T-helper 2 cell (primary cell): ENCODE measurements around the gene KIF1C.

ENCODE experiments used
- DNase-seq, 5 experiments: peaks; one replicate each; pipeline versions ENCODE4 v3.0.0 to v3.0.0-alpha.2; 2012 to 2022
- total RNA-seq, 2 donors: gene quantifications; one replicate each; lab custom pipeline; 2026; lab: John Stamatoyannopoulos, UW

The KIF1C gene
- total RNA-seq, result 29.9 to 35.2 reads per million in 2 donors

DNA sequence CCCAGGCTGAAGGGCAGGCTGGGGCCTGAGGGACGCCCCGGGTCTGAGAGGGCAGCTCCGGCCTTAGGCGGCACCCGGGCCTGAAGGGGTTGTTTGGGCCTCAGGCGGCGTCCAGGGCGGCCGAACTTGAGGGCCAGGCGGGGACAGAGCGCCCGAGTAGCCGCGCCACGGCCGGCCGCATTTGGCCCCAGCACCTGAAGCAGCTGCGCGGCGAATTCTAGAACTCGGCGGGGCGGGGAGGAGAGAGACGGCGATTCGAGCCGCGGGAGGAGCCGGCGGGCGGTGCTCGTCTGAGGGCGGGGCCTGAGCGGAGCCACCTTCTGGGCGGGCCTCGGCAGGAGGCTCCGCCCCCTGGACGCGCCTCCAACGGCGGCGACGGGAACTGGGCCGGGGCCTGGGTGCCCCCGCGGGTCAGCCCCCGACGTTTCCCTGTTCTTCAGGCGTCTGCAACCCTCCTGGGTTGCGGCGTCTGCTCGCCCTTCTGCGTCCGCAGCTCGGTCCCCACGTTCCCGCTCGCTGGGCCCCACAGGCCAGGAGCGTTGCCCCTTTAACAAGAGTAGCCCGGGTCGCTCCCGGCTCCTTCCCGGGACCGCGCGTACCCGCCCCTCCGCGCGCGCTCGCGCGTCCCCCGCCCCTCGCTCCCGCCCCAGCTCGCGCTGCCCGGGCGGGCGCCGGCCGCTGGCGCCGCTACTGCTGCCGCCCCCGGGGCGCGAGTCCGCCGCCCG lies at the start of gene KIF1C, which contains the start of gene INCA1:
Gene KIF1C (plus strand): TSS at position 649 of the 725 bp plus-strand sequence. CDS start 2,297 bp downstream, outside the sequence.
Gene INCA1 (minus strand): TSS at position 221 of the 725 bp plus-strand sequence. CDS start 3,085 bp downstream, outside the sequence.
- peak; percentile 83 to 91 (median 86) for DNase-seq

DNA sequence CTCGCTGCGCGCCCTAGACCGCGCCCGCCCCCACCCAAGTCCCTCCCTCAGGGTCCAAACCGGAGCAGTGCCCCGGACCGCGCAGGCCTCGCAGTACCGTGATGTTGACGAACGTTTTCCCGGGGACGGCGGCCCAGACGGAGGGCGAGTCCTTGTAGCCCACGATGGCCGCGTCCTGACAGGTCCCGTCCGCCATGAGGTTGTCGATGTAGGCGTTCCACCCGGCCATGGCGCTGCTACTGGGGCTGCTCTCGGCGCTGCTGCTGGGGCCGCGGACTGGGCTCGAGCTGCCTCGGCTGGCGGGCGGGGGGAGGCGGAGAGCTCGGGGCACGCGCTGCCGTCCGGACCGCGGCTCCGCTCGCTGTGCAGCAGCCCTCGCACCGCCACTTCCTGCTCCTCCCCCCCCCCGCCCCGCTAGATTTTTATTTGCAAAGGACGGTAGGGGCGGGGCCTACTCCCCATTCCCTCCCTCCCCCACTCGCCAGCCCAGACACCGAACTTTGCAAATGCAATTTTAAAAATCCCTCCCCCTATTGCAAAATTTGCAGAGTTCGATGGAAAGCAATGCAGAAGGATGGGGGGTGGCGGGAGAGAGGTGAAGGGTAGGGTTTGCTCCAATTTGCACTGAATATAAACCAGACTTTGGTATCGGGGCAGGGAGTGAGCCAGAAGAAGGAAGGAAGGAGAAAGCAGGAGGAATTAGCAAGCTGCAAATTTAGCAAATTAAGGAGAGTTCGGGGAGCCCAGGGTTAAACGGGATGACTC lies 49.4 kb upstream of the KIF1C start, which contains the start of gene PFN1:
Gene PFN1 (minus strand): TSS at position 365 of the 765 bp plus-strand sequence. CDS start 136 bp downstream, at position 229.
- peak; percentile 68 to 97 (median 86) for DNase-seq

DNA sequence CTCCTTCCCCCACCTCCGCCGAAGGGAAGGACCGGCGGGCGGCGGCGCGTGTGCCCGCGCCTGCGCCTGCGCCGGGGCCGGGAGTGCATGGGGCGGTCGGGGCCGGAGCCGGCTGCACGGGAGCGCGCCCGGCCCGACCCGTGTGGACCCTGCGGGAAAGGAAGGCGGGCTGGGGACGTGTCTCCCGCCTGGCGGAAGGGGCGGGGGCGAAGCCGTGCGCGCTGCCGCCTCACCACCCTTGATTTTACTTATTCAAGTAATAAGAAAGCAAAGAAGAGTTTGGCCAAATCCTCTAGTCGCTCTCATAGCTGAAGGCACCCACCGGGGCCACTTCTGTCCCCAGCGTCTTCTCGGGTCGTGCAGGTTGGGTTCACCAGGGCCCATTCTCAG lies 48.8 kb upstream of the KIF1C start:
- peak; percentile 36 to 93 (median 61) for DNase-seq

DNA sequence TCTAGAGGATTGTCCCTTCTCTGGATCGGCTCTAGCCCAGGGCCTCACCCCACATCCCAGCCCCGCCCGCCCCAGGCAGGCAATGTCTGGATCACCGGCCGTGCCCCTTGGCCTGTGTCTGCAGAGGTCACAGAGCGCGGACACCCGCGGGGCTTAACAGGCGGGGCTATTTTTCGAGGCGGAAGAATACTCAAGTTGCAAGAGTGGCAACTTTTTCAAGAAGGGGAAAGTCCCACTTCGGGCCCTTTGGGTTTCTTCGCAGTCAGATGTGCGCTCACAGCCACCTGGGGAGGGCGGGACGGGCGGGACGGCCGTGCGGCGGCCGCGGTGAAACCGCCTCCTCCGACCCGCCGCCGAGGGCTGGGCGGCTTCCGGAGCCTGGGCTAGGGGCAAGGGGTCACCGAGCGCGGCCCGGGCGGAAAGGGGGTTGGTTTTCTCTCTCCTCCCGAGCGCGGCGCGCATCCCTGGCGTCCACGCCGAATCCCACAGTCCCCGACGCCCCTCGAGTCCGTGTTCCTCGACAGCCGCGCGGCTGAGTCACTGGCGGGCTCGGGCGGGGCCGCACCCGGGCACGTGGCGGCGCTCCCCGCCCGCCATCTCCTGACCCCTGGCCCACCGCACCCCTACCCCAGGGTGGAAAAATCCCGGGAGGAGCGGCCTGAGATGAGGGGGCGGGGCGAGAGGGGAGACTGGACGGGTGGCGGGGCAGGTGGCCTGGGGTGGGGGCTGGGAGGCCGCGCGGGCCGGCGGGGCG lies 48.3 kb upstream of the KIF1C start:
- DNase-seq, result peak in 4 of 5 experiments; percentile 46 to 94 (median 74)

DNA sequence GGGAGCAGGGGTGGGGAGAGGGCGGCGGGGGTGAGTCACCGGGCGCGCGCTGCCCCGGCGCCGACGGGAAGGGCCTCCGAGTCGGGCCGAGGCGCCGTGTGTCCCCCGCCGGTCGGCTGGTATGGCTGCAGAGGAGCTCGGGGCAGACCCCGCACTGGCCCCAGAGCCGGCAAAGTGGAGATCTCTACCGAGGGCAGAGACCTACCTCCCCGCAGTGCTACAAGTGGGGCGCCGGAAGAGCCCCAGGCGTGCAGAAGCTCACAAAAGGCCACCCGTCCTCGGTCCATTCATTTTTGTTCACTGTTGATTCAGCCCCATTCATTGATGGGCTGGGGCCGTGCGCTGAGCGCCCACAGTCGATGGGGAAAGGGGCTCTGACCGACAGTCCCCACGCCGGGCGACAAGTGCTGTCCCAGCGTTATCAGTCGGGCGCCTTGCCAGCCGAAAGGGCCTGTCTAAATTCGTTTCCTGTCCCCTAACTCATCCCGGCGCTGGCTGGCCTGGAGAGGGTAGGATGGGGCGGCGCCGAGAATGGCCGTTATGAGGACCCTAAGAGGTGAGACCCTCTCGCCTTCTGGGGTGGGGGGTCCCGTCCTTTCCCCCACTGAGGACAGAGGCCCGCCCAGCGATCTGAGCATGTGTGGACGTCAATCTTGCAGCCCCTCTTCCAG lies 47.5 kb upstream of the KIF1C start:
- no peak for DNase-seq

DNA sequence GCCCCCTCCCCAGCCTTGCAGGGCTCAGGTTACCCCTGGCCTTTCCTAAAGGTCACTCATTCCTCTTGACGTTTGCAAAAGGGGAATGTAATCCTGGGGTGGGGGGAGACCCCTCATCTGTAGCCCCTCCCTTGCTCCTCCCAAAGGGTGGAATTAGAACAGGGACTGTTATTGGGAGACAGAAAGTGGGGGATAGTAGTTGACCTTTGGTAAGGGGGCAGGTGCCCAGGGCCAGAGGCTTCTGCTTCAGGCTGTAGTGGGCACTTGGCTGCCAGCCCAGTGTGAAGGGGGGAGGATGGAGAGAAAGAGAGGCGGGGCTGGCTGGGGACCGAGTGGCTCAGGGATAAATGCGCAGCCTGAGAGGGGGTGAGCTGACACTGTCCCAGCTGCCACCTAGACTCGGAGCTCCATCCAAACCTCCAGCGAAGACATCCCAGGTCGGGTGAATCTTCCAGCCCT lies 47.0 kb upstream of the KIF1C start, which contains the start of gene ENO3:
Gene ENO3 (plus strand): TSS at position 374 of the 459 bp plus-strand sequence. CDS start 711 bp downstream, outside the sequence.
- no peak for DNase-seq

DNA sequence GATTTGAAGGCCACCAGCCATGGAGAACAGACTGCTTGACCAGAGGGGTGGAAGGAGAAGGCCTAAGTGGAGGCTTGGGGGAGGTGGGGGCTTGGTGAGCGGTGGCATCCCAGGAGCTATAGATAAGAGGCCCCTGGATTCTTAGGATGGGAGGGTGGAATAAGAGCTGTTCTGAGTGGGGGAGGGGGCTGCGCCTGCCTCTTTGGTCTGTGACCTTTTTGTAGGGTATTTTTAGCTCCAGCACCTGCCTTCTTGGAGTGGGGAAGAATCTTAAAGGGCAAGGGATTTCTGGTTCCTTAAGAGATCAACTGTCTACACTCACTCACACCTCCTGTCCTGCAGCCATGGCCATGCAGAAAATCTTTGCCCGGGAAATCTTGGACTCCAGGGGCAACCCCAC lies 46.3 kb upstream of the KIF1C start:
- DNase-seq, result no peak

DNA sequence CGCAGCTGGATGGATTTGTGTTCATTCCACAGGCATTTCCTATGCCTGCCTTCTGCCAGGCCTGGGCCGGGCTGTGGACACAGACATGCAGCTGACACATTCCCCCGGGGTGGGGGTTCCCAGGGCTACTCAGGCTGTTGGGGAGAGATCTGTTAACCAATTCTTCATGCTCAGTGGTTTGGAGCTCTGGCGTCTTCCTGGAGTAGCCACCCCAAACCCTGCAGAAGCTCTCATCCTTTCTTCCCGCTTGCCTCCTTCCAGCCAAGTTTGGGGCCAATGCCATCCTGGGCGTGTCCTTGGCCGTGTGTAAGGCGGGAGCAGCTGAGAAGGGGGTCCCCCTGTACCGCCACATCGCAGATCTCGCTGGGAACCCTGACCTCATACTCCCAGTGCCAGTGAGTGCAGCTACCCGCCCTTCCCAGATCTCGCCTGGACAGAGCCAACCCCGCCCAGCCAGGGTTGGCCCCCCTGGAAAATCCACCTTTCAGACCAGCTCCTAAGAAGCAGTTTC lies 44.2 kb upstream of the KIF1C start:
- no peak for DNase-seq

DNA sequence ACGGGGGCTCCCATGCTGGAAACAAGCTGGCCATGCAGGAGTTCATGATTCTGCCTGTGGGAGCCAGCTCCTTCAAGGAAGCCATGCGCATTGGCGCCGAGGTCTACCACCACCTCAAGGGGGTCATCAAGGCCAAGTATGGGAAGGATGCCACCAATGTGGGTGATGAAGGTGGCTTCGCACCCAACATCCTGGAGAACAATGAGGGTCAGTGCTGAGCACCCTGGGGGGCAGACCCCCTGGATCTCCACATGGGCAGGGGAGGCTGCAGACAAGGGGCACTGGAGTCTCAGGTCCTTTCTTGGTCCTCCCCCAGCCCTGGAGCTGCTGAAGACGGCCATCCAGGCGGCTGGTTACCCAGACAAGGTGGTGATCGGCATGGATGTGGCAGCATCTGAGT lies 42.7 kb upstream of the KIF1C start:
- no peak for DNase-seq

DNA sequence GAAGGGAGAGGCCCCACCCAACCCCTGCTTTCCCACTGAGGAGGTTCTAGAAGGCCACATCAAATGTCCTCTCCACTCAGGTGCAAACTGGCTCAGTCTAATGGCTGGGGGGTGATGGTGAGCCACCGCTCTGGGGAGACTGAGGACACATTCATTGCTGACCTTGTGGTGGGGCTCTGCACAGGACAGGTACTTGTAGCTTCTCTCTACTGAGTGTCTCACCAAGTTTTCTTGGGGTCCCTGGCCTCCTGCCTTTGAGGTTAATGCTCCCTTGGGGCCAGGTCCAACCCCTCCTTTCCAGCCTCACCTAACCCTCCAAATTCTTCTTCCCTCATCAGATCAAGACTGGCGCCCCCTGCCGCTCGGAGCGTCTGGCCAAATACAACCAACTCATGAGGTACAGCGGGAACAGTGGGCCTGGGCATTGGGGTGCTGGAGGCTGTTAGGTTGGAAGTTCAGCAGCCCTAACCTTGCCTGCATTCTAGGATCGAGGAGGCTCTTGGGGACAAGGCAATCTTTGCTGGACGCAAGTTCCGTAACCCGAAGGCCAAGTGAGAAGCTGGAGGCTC lies 41.2 kb upstream of the KIF1C start:
- peak in 2 of 5 experiments; percentile 27 to 48 for DNase-seq

DNA sequence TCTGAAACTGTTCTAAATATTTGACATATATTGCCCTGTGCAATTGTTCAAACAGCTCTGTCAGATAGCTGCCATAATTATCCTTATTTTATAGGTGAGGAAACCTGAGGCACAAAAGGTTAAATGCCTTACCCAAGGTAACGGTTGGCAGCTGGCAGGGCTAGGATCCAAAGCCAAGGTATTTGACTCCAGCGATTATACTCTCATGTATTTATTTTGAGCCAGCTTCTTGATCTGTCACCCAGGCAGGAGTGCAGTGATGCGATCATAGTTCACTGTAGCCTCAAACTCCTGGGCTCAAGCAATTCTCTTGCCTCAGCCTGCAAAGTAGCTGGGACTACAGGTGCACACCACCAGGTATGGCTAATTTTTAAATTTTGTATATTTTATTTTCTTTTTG lies 39.6 kb upstream of the KIF1C start:
- DNase-seq, result no peak

DNA sequence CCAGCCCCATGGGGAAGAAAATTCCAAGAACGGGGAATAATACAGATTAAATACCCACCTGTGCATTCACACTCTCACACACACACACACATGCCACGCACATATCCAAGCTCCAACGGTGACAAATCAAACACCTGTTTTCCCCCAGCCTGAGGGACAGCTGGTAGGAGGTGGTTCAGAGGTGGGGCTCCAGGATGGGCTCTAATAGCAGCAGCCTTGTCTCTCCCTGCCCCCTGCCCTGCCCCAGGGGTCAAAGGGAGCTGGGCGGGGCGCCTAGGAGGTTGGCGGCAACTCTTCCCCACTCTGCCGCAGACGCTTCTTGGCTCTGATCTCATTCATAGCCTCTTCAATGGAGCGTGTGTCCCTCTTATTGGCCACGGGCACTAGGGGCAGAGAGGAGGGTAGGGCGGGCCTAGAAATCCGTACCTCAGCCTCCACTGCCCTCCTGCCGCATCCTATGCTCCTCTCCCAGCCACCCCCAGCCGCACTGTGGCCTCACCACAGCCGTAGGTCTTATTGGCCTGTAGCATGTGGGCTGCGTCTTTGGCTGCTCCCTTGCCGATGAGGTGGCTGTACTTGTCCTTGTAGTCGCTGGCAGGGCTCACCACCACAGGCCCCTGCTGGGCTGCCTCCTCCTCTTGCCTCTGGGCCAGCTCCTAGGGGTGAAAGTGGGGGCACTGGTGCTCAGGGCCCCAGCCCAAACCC lies 38.3 kb upstream of the KIF1C start:
- no peak for DNase-seq

DNA sequence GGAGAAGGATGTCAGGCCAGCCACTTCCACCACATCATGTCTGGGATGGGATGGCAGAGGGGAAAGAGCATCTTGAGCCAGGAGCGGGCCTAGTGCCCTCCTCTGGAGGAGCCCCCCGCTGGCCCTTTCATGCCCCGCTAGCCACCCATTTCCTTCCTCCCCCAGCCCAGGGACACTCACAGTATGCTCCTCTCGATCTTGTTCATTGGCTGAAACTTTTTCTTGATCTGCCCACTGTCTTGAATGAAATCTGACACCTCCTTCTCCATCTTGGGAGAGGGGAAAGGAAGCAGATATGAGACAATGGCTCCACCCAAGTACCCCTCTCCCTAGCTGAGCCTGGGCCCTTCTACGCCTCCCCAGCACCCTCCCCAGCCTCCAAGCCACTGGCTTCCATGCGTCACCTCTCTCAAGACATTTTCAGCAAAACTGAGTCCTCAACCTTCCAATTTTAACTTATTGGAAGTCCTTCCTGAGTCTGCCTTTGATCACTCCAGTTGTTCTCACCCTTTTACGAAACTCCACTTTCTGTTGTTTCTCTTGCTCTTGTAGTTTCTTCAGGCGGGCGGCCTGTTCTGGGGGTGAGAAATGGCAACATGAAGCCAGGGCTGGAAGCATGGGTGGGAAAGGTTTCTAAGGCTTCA lies 37.3 kb upstream of the KIF1C start:
- no peak for DNase-seq

DNA sequence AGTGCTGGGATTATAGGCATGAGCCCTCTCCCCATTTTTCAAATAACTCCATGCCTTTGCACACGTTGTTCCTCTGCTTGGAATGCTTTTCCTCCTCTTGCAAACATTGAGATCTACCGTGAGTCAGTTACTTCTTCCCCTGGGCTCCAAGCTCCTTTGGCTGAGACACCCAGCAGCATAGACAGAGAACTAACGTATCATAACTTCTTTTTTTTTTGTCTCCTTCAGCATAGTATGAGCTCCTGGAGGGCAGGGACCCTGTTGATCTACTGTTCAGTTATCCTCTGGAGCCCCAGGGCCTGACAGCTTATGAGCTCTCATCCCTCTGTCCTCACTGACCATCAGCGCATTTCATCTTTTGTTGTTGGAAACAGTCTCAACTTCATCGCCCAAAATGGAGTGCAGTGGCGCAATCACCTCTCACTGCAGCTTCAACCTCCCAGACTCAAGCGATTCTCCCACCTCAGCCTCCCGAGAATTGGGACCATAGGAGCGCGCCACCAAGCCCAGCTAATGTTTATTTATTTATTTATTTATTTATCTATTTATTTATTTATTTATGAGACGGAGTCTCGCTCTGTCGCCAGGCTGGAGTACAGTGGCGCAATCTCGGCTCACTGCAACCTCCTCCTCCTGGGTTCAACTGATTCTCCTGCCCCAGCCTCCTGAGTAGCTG lies 32.3 kb upstream of the KIF1C start:
- no peak for DNase-seq

DNA sequence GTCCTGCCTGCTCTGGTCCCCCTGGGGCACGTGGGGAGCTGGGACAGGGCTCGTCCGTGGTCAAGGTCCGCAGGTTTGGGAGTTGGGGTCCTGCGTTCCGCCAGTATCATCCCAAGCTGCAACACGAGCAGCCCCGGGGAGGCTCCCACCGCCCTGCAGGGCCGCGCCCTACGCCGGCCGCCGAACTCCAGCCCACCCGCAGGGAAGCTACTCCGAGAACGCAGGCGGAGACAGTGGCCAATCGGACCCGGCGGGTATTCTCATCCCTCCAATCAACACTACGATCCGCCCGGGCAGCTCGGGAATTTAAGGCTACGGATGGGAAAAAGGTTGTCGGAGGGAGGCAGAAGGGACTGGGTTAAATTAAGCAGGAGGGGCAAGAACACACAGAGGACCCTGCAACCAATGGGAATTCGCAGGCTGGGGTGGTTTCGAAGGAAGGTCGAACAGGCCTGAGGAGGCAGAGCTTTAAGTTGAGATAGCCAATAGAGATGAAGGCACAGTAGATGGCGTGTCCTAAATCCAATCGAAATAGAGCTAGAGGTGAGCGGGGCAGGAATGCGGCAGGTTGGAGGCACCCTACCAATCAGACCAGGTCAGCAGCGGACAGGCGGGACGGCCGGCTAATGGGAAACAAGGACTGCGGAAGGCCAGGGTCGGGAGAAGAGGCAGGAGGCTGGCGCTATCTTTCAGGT lies 30.8 kb upstream of the KIF1C start:
- peak; percentile 71 to 100 (median 89) for DNase-seq

DNA sequence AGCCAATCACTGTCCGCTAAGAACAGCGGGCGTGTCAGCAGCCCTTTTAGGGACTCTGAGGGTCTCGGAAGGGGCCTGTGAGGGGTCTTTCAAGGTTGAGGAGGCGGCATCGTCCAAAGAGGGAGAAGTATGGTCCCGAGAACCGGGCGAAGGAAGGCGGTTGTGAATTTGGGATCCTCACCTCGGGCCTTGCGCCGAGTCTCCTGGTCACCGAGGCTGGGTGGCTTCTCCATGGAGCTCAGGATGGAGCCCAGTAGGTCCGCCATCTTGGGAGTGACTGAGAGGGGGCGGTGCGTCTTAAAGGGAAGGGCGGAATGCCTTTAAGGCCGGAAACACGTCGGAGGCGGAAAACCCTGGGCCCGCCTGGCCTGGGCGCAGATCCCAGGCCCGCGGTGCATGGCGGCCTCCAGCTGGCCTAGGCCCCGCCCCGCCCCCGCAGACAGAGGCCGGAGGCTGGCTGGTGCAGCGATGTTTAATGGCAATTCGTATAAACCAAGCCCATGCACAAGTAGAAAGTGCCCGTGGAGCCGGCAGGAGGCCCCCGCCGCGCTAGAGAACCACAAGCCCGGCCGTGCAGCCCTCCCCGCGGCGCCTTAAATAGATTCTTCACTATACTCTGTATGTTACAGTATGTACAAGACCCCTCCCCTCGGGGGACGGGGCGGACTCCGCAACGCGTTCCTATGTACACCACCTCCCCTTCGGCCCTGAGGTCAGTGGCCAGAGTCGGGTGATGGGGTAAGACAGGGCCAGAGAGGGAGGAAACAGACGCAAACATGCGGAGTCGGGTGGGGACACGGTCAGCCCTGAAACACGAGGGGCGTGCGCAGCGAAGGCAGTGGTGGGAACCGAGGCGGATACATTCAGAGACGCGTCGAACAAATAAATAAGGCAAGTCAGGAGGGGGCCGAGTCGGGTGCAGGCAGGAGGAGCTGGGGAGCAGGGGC lies 29.9 kb upstream of the KIF1C start, which contains the start of gene SPAG7:
Gene SPAG7 (minus strand): TSS at position 279 of the 947 bp plus-strand sequence. CDS start 13 bp downstream, at position 266.
- DNase-seq, result peak; percentile 80 to 97 (median 88)

DNA sequence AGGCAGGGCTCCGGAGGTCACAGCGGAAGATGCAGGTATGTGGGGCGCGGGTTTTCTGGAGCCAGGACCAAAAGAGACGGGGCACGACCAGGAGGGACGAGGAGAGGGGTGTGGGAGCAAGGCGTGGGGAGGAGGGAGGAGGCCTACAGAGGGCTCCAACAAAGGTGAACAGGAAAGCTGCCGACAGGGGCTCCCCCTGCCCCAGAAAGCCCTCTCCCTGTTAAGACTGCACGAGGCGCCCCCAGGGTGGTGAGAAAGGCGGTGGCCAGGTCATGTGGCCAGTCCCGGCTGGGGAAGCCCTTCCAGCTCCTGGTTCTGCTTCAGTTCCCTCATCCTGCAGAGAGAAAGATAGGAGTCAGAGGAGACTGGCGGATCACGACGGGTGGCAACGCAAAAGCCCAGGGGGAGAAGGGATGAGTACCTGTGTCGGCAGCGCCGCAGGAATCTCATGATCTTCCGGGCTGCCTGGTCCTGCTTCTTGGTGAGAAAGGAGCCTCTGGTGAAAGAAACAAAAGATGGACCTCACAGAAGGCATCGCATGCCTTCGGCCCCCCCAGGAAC lies 29.2 kb upstream of the KIF1C start:
- peak in 1 of 5 experiments; percentile 9 for DNase-seq
